Kidney epithelial cell (primary cell): ENCODE data around the gene CCDC106. TPM values are rescaled to one million over a fixed set of nuclear protein-coding genes. Genes with fewer than 3 reads are reported as not detected.

Source experiments
- DNase-seq: peaks from one replicate; pipeline ENCODE4 v3.0.0-alpha.2; 2010; ENCODE audit warnings: low read depth
- H3K27me3 ChIP-seq: 2 replicates; pipeline ENCODE4 v1.6.0; 2011; ENCODE audit warnings: low read length; ENCODE audit not compliant: control insufficient read depth, insufficient read depth
- H3K36me3 ChIP-seq: 2 replicates; pipeline ENCODE4 v1.5.1; 2011; ENCODE audit warnings: low read length; ENCODE audit not compliant: control insufficient read depth, insufficient read depth
- H3K4me3 ChIP-seq: 2 replicates; pipeline ENCODE4 v1.5.1; 2011; ENCODE audit warnings: low read depth, mild to moderate bottlenecking, control low read depth, low read length
- CTCF ChIP-seq: IDR thresholded peaks from 2 replicates; pipeline ENCODE4 v1.5.1; 2011; ENCODE audit warnings: mild to moderate bottlenecking, moderate library complexity, low read length, control low read depth, inconsistent platforms; ENCODE audit not compliant: insufficient read depth, poor library complexity, severe bottlenecking
- total RNA-seq: library from RNA; depleted of rRNA; stranded (reverse); fragments of >200 nt; gene quantifications from 2 replicates; pipeline ENCODE4 v1.2.3, GENCODE V29; 2015

CCDC106 gene
- total RNA-seq, 1 donor from 2014 or later: 12.2 TPM

- Histone ChIP-seq H3K36me3 (peaks cover 4% of the 10 kb centered on the region), H3K4me3 (peak overlapping the region; percentile 68), H3K27me3 (no peaks in the 10 kb centered on the region)
- TF ChIP-seq CTCF: no peak
- DNase-seq: no peak
These were observed 6.4 kb upstream of the CCDC106 start for GRCh38 chr19:55641426-55642152.

- Histone ChIP-seq H3K36me3 (peaks cover 4% of the 10 kb centered on the region), H3K4me3 (peak overlapping the region; percentile 68), H3K27me3 (no peaks in the 10 kb centered on the region)
- no peak for DNase-seq
- no peak for TF ChIP-seq CTCF
These were observed 5.6 kb upstream of the CCDC106 start for GRCh38 chr19:55642153-55643002.

GRCh38 chr19:55643003-55643886 lies 4.8 kb upstream of the CCDC106 start, which contains the start of gene ZNF581:
Gene ZNF581 (plus strand): TSS chr19:55643649. CDS start chr19:55644572, 923 bp downstream.
- no peak for DNase-seq
- Histone ChIP-seq H3K36me3 (peaks cover 4% of the 10 kb centered on the region), H3K4me3 (peak within 1 kb of the TSS; percentile 68), H3K27me3 (no peaks in the 10 kb centered on the region)
- TF ChIP-seq CTCF: no peak

- Histone ChIP-seq H3K36me3 (peaks cover 4% of the 10 kb centered on the region), H3K4me3 (peak overlapping the region; percentile 68), H3K27me3 (no peaks in the 10 kb centered on the region)
- DNase-seq: no peak
- TF ChIP-seq CTCF: no peak
These were observed 4.2 kb upstream of the CCDC106 start for GRCh38 chr19:55643887-55644176.

GRCh38 chr19:55644191-55644833 lies 3.7 kb upstream of the CCDC106 start:
- H3K4me3 ChIP-seq: peak overlapping the region; percentile 68
- peaks cover 4% of the 10 kb centered on the region for H3K36me3 ChIP-seq
- no peak for TF ChIP-seq CTCF
- DNase-seq: no peak
- H3K27me3 ChIP-seq: no peaks in the 10 kb centered on the region
